ENCODE measurements around the gene RNU6-9. TPM values are rescaled to one million over a fixed set of nuclear protein-coding genes. Genes with fewer than 3 reads are reported as not detected.
A peak's percentile ranks its signal among the peaks of the same experiment; 100 is the strongest.

The RNU6-9 gene
- total and polyA plus RNA-seq, 2 of the 13 experiments (the other 11 are each of a cell fraction or from before 2014, with no cell fraction given) = under 0.01 TPM; not detected in 1

- no peak for TF ChIP-seq ONECUT2 (CRISPR knock-in tag; IDR thresholded peaks at IDR 0.05)
- peak; percentile 79; the same call in 1 of the 2 replicates for TF ChIP-seq ZBTB38 (CRISPR knock-in tag; IDR thresholded peaks at IDR 0.05)
- TF ChIP-seq ZBTB33 (CRISPR knock-in tag; IDR thresholded peaks at IDR 0.05) = peak; percentile 78; the same call in 1 of the 2 replicates
- no peak for TF ChIP-seq SIX1 (CRISPR knock-in tag; IDR thresholded peaks at IDR 0.05; ENCODE audit: borderline replicate concordance)
- no peak for TF ChIP-seq KLF11 (CRISPR knock-in tag; IDR thresholded peaks at IDR 0.05)
- no peak for TF ChIP-seq DNMT3B (CRISPR knock-in tag; conservative IDR thresholded peaks at IDR 0.05)
- TF ChIP-seq, protein P1, sequence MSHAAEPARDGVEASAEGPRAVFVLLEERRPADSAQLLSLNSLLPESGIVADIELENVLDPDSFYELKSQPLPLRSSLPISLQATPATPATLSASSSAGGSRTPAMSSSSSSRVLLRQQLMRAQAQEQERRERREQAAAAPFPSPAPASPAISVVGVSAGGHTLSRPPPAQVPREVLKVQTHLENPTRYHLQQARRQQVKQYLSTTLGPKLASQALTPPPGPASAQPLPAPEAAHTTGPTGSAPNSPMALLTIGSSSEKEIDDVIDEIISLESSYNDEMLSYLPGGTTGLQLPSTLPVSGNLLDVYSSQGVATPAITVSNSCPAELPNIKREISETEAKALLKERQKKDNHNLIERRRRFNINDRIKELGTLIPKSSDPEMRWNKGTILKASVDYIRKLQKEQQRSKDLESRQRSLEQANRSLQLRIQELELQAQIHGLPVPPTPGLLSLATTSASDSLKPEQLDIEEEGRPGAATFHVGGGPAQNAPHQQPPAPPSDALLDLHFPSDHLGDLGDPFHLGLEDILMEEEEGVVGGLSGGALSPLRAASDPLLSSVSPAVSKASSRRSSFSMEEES (CRISPR knock-in tag; IDR thresholded peaks at IDR 0.05) = no peak
- TF ChIP-seq YY1 (IDR thresholded peaks at IDR 0.05; ENCODE audit: insufficient read depth, insufficient replicate concordance, low read depth, low read length) = no peak
- no peak for TF ChIP-seq ZNF143 (CRISPR knock-in tag; IDR thresholded peaks at IDR 0.05)
- TF ChIP-seq ZBTB43 (CRISPR knock-in tag; conservative IDR thresholded peaks at IDR 0.05) = no peak
- no peak for TF ChIP-seq AGO1 (IDR thresholded peaks at IDR 0.05; ENCODE audit: low read depth, low read length, poor library complexity, severe bottlenecking)
- TF ChIP-seq HOXA3 (CRISPR knock-in tag; IDR thresholded peaks at IDR 0.05) = no peak
- TF ChIP-seq MBD4 (IDR thresholded peaks at IDR 0.05; ENCODE audit: borderline replicate concordance, low read length) = no peak
- TF ChIP-seq ZSCAN21 (CRISPR knock-in tag; IDR thresholded peaks at IDR 0.05; ENCODE audit: borderline replicate concordance) = no peak
- peak; percentile 34 for TF ChIP-seq AGO2 (optimal IDR thresholded peaks at IDR 0.05; ENCODE audit: low read depth, low read length)
- TF ChIP-seq KDM2A (CRISPR knock-in tag; IDR thresholded peaks at IDR 0.05; ENCODE audit: borderline replicate concordance, low read depth) = no peak
- H3K9ac ChIP-seq (ENCODE audit: insufficient read depth, low read depth, low read length) = no peak overlapping the region
- H3K79me2 ChIP-seq (ENCODE audit: insufficient read depth, low read length) = peaks cover 85% of the 10 kb centered on the region
- peaks cover 63% of the 10 kb centered on the region; the same call in 1 of the 2 replicates for H4K20me1 ChIP-seq (ENCODE audit: insufficient read depth, low read length)
- CTCF ChIA-PET (ENCODE audit: low intra/inter-chr PET ratio, low total read pairs) = no interaction called here
- no peak overlapping the region for H2AFZ ChIP-seq (ENCODE audit: low read length)
- intact Hi-C loops (cut with micrococcal nuclease; ENCODE audit: unreplicated experiment) (no loop called here), in situ Hi-C loops (cut with HindIII; ENCODE audit: extremely low pct_ligation_motif_present, low pct_unique_long_range_greater_than_20kb) (no loop called here)
- no peak for FAIRE-seq
- no peak for DNase-seq (ENCODE audit: low spot score)
- H3K4me2 ChIP-seq (ENCODE audit: low read depth, low read length) = no peak overlapping the region
- no peak for ATAC-seq
- H3K27me3 ChIP-seq (ENCODE audit: control insufficient read depth in 1 of 2, insufficient read depth in 2 of 2, low read length in 2 of 2) = no peaks in the 10 kb centered on the region
- no peaks in the 10 kb centered on the region for H3K9me3 ChIP-seq (ENCODE audit: low read length)
- H3K4me1 ChIP-seq (ENCODE audit: insufficient read depth, low read length) = peaks cover 71% of the 10 kb centered on the region
- peaks cover 18 to 69% of the 10 kb centered on the region in 2 experiments; a peak in 4 of 5 replicates for H3K36me3 ChIP-seq (replicated peaks in 1 of 2; ENCODE audit: control insufficient read depth in 1 of 2, insufficient read depth in 2 of 2, low read length in 2 of 2)
- H3K4me3 ChIP-seq (replicated peaks in 1 of 3; ENCODE audit: insufficient read depth in 1 of 3, low read depth in 2 of 3, low read length in 3 of 3) = no peak overlapping the region
- no peak overlapping the region for H3K27ac ChIP-seq (ENCODE audit: extremely low read length, insufficient read depth, low read length)
- 90% methylated on average over 16 of the region's 16 CpGs for WGBS (ENCODE audit: low lambda C conversion rate)
- POLR2A ChIA-PET = interaction anchor here (0.9 to 3.5 kb wide), 3 partner anchors 15 to 47 kb away, joined by 3 to 18 read pairs (median 6); partner anchors contain the start of gene WDR18
- BruUV-seq (replicated peaks) = TSS peak; percentile 46
Observed at GRCh38 chr19:937259-937694, 44.0 kb downstream of the RNU6-9 start.

Data from HepG2 (cell line).